ENCODE results near the gene ANKMY1. TPM values are rescaled to one million over a fixed set of nuclear protein-coding genes. Genes with fewer than 3 reads are reported as not detected.

Gene ANKMY1
- total and polyA plus RNA-seq, 2 of the 8 experiments (the other 6 are each of a cell fraction or from before 2014, with no cell fraction given) = 4.5 to 4.8 TPM

GRCh38 chr2:240432820-240433801 is 124.7 kb downstream of the ANKMY1 start:
- no peak overlapping the region for H2BK5ac ChIP-seq (ENCODE audit: low read depth, low read length)
- DNase-seq (ENCODE audit: low read depth in 1 of 2, low spot score in 2 of 2) (no peak), FAIRE-seq (no peak)
- no peak overlapping the region for H3K18ac ChIP-seq (ENCODE audit: extremely low read depth, low read length)
- H2AFZ ChIP-seq (ENCODE audit: low read length) = no peak overlapping the region
- no peak overlapping the region for H3K27ac ChIP-seq (ENCODE audit: low read depth, low read length)
- H3K27me3 ChIP-seq (replicated peaks in 1 of 4; ENCODE audit: control insufficient read depth in 3 of 4, extremely low read depth in 1 of 4, insufficient read depth in 3 of 4, low read length in 3 of 4) = peaks cover 13 to 35% (median 23%) of the 10 kb centered on the region in 4 experiments
- 91% methylated on average over 25 of the region's 34 CpGs; no CpG with 5 or more reads in 1 of the 2 experiments for WGBS, 2 experiments (ENCODE audit: extremely low coverage in 1 of 2, insufficient coverage in 1 of 2, insufficient read length in 1 of 2, insufficient replicate concordance in 2 of 2, low coverage in 1 of 2, low lambda C conversion rate in 2 of 2, missing lambda C conversion rate in 1 of 2)
- H3K4me3 ChIP-seq (ENCODE audit: extremely low read depth in 1 of 4, insufficient read depth in 2 of 4, low read depth in 3 of 4, low read length in 4 of 4) = no peak overlapping the region
- no peak overlapping the region for H2BK15ac ChIP-seq (ENCODE audit: low read length)
- H3K4me2 ChIP-seq (ENCODE audit: insufficient read depth in 1 of 2, low read depth in 2 of 2, low read length in 2 of 2) = no peak overlapping the region
- peaks cover 0 to 19% (median 1%) of the 10 kb centered on the region in 4 experiments; a peak in 6 of 7 replicates for H3K4me1 ChIP-seq (replicated peaks in 1 of 4; ENCODE audit: control insufficient read depth in 3 of 4, insufficient read depth in 4 of 4, low read length in 3 of 4)
- no peak overlapping the region for H3K4ac ChIP-seq (replicated peaks; ENCODE audit: insufficient read length, low read depth, low read length)
- ChIA-PET POLR2A (ENCODE audit: partially characterized antibody) (no interaction called here), CTCF (ENCODE audit: partially characterized antibody) (no interaction called here)
- H4K20me1 ChIP-seq (replicated peaks in 1 of 2; ENCODE audit: control insufficient read depth in 1 of 2, insufficient read depth in 2 of 2, low read length in 2 of 2) = peaks cover 13 to 14% of the 10 kb centered on the region in 2 experiments
- no peak overlapping the region for H2BK120ac ChIP-seq (replicated peaks; ENCODE audit: low read depth, low read length)
- H3K36me3 ChIP-seq (ENCODE audit: control insufficient read depth in 2 of 4, insufficient read depth in 4 of 4, low read length in 3 of 4) = no peaks in the 10 kb centered on the region
- H4K8ac ChIP-seq (ENCODE audit: extremely low read depth, insufficient read depth, low read length) = peak overlapping the region; percentile 41; the same call in 1 of the 2 replicates
- no peak overlapping the region for H2BK20ac ChIP-seq (ENCODE audit: low read length)
- peaks cover 7% of the 10 kb centered on the region; the same call in 1 of the 2 replicates for H3K23me2 ChIP-seq (ENCODE audit: low read depth, low read length)
- H2AK5ac ChIP-seq (ENCODE audit: low read depth, low read length) = no peak overlapping the region
- peaks cover 0 to 9% of the 10 kb centered on the region in 2 experiments; a peak in 1 of 4 replicates for H3K79me2 ChIP-seq (ENCODE audit: control insufficient read depth in 1 of 2, insufficient read depth in 2 of 2, low read length in 2 of 2)
- no peak overlapping the region for H4K91ac ChIP-seq (replicated peaks; ENCODE audit: insufficient read length, low read length)
- no peak overlapping the region for H3K56ac ChIP-seq (replicated peaks; ENCODE audit: insufficient read length, low read depth, low read length)
- no peak overlapping the region for H4K5ac ChIP-seq (ENCODE audit: insufficient read length, low read depth, low read length)
- no peaks in the 10 kb centered on the region for H3K79me1 ChIP-seq (ENCODE audit: low read depth, low read length)
- H3K14ac ChIP-seq (ENCODE audit: insufficient read length) = no peak overlapping the region
- no peaks in the 10 kb centered on the region; a peak in 1 of 4 replicates for H3K9me3 ChIP-seq (ENCODE audit: insufficient read depth in 2 of 2, low read depth in 1 of 2, low read length in 1 of 2)
- H2BK12ac ChIP-seq (ENCODE audit: low read depth, low read length) = no peak overlapping the region
- no peak overlapping the region for H3K23ac ChIP-seq (ENCODE audit: insufficient read length)
- no peak overlapping the region for H3K9ac ChIP-seq (replicated peaks in 1 of 4; ENCODE audit: extremely low read depth in 1 of 4, low read depth in 3 of 4, low read length in 3 of 4)
- no peak for TF ChIP-seq TBP (IDR thresholded peaks at IDR 0.05; ENCODE audit: low read depth, low read length)
- no peak for TF ChIP-seq FOSL1 (IDR thresholded peaks at IDR 0.05; ENCODE audit: insufficient read depth, low read depth, low read length)
- TF ChIP-seq, protein P1, sequence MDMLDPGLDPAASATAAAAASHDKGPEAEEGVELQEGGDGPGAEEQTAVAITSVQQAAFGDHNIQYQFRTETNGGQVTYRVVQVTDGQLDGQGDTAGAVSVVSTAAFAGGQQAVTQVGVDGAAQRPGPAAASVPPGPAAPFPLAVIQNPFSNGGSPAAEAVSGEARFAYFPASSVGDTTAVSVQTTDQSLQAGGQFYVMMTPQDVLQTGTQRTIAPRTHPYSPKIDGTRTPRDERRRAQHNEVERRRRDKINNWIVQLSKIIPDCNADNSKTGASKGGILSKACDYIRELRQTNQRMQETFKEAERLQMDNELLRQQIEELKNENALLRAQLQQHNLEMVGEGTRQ (IDR thresholded peaks at IDR 0.05; ENCODE audit: low read length) = no peak
- no peak for TF ChIP-seq SRF (IDR thresholded peaks at IDR 0.05; ENCODE audit: low read depth, low read length)
- no peak for TF ChIP-seq NANOG (IDR thresholded peaks at IDR 0.05; ENCODE audit: insufficient read depth, low read depth, low read length, poor library complexity, severe bottlenecking)
- no peak for TF ChIP-seq CREB1 (IDR thresholded peaks at IDR 0.05)
- no peak for TF ChIP-seq ATF2 (IDR thresholded peaks at IDR 0.05; ENCODE audit: low read length)
- no peak for TF ChIP-seq JUN (IDR thresholded peaks at IDR 0.05; ENCODE audit: low read depth, low read length)
- TF ChIP-seq ZNF274 (IDR thresholded peaks at IDR 0.05; ENCODE audit: borderline replicate concordance, extremely low read depth, low read length) = no peak
